NCI-H146 (cell line): ENCODE results near the gene RNU2-63P.
"Not testable (repeated sequence)": the region's sequence is repeated elsewhere in the genome, so short reads cannot be mapped to it uniquely, and the experiment has no call there.

Experiments used
- DNase-seq: peaks from one replicate; lab custom pipeline; 2025; lab: John Stamatoyannopoulos, UW

Gene RNU2-63P

DNA sequence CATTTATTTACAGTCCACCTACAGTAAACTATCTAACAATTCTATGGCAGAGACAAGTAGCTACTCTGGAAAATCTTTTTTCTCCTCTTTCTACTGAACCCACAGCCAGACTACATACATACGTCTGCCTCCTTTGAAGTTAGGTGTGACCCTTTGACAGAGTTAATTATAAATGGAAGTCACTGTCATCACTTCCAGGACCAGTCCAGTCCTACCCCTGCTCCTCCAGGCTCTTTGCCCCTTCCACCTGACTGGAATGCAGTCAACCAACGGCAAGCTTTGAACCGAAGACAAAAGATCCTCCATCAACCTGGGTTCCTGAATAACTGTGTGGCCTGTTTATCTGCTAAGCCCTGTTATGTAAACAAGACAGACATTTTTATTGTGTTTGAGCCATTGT is 35.2 kb downstream of the RNU2-63P start:
- DNase-seq: not testable (repeated sequence)

DNA sequence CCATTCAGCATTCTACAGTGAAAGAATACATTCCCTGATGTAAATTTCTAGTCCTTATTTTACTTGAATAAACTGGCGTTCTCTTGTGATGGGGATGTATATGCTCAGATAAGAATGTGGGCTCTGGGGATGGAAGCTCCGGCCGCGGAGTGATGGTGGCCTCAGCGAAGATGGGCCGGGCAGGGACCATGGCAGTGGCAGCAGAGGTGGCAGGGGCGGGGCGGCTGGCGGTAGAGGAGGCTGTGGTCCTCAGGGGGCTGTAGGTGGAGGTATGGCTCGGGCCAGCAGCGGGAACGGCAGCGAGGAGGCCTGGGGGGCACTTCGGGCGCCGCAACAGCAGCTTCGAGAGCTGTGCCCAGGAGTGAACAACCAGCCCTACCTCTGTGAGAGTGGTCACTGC is 44.0 kb downstream of the RNU2-63P start:
- not testable (repeated sequence) for DNase-seq
